ENCODE measurements around the gene VPS37C.
A peak's percentile ranks its signal among the peaks of the same experiment; 100 is the strongest.

The VPS37C gene

GRCh38 chr11:61082062-61082870, 79.0 kb downstream of the VPS37C start:
- H3K9me3 Mint-ChIP-seq = no peaks in the 10 kb centered on the region
- peak overlapping the region; percentile 82 for H3K4me3 Mint-ChIP-seq
- H3K27ac Mint-ChIP-seq = peak overlapping the region; percentile 84
- peaks cover 19% of the 10 kb centered on the region for H3K36me3 Mint-ChIP-seq (ENCODE audit: low read depth)
- peaks cover 73% of the 10 kb centered on the region for H3K4me1 Mint-ChIP-seq (ENCODE audit: low read depth)
- H3K27me3 Mint-ChIP-seq = no peaks in the 10 kb centered on the region

- Mint-ChIP-seq H3K9me3 (no peaks in the 10 kb centered on the region), H3K36me3 (ENCODE audit: low read depth) (peaks cover 19% of the 10 kb centered on the region), H3K27me3 (no peaks in the 10 kb centered on the region), H3K27ac (peak overlapping the region; percentile 84), H3K4me1 (ENCODE audit: low read depth) (peaks cover 79% of the 10 kb centered on the region), H3K4me3 (peak overlapping the region; percentile 82)
Observed at GRCh38 chr11:61080986-61081590, 80.1 kb downstream of the VPS37C start.

DNA sequence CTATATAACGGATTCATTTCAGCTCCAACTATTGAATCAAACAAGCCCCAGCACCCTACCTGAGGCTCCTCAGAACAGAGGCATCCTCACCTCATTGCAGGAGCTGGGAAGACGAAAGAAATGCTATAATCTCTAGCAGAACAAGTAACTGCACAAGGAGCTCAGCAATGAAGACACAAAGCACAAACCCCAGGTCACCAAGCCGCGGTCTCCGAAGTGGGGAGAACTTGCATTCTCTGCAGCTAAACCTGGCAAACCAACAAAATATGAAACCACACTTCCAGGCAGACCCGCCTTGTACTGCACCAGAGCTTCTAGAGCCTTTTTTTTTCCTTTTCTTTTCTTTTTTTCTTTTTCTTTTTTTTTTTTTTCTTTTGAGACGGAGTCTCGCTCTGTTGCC, 80.7 kb downstream of the VPS37C start:
- Mint-ChIP-seq H3K27me3 (no peaks in the 10 kb centered on the region), H3K4me3 (peak overlapping the region; percentile 82), H3K9me3 (no peaks in the 10 kb centered on the region), H3K27ac (peak overlapping the region; percentile 84), H3K4me1 (ENCODE audit: low read depth) (peaks cover 84% of the 10 kb centered on the region), H3K36me3 (ENCODE audit: low read depth) (peaks cover 19% of the 10 kb centered on the region)
